ENCODE data around the gene TTC31.

- TF ChIP-seq CTCF (IDR thresholded peaks at IDR 0.05; ENCODE audit: insufficient read depth, low read length, poor library complexity, severe bottlenecking): no peak
- no peak for TF ChIP-seq EZH2phosphoT487 (conservative IDR thresholded peaks at IDR 0.05; ENCODE audit: low read length)
These were observed 3.3 kb downstream of the TTC31 start for GRCh38 chr2:74486141-74486540.

Measured in SU-DHL-6 (cell line).